Kidney (tissue), 22 donors: ENCODE data around the gene C22orf23. TPM values are rescaled to one million over a fixed set of nuclear protein-coding genes. Genes with fewer than 3 reads are reported as not detected.

Experiments used
- DNase-seq, 5 donors: peaks; one replicate each; pipeline ENCODE4 v3.0.0-alpha.2; 2013 to 2020
- FAIRE-seq: peaks from 2 replicates; lab custom pipeline; 2012; peaks lifted over from hg19 to GRCh38; lab: Jason Lieb, UNC
- H3K27ac ChIP-seq, 2 donors: one replicate each; pipeline ENCODE4 v1.7.0; 2013; ENCODE audit warnings: low read depth in 2 of 2, low read length in 2 of 2, inconsistent platforms in 1 of 2
- H3K27me3 ChIP-seq: one replicate; pipeline ENCODE4 v1.7.1; 2013; ENCODE audit warnings: low read length, inconsistent platforms; ENCODE audit not compliant: control insufficient read depth, insufficient read depth
- H3K36me3 ChIP-seq, 3 donors: one replicate each; pipeline versions ENCODE4 v1.7.0 to v1.7.1; 2013; ENCODE audit warnings: low read length in 3 of 3, control low read depth in 1 of 3, inconsistent platforms in 1 of 3; ENCODE audit not compliant: insufficient read depth in 3 of 3, control insufficient read depth in 2 of 3
- H3K4me1 ChIP-seq, 3 donors: one replicate each; pipeline versions ENCODE4 v1.7.0 to v1.7.1; 2013; ENCODE audit warnings: low read length in 3 of 3, inconsistent platforms in 1 of 3, low read depth in 1 of 3; ENCODE audit not compliant: control insufficient read depth in 2 of 3, insufficient read depth in 2 of 3
- H3K4me3 ChIP-seq, 3 donors: one replicate each; pipeline versions ENCODE4 v1.7.0 to v1.8.1; 2013; ENCODE audit warnings: low read length in 3 of 3, control low read depth in 1 of 3, inconsistent platforms in 1 of 3
- H3K9ac ChIP-seq, 3 donors: one replicate each; pipeline versions ENCODE4 v1.7.0 to v1.7.1; 2013; ENCODE audit warnings: low read length in 3 of 3, control low read depth in 1 of 3, inconsistent platforms in 1 of 3
- H3K9me3 ChIP-seq, 3 donors: one replicate each; pipeline versions ENCODE4 v1.7.0 to v1.7.1; 2013; ENCODE audit warnings: low read length in 3 of 3, control low read depth in 1 of 3, inconsistent platforms in 1 of 3; ENCODE audit not compliant: control insufficient read depth in 2 of 3, insufficient read depth in 1 of 3
- CTCF ChIP-seq: IDR thresholded peaks from 3 replicates; pipeline ENCODE4 v1.5.1; 2012; ENCODE audit warnings: mild to moderate bottlenecking, moderate library complexity, borderline replicate concordance; ENCODE audit not compliant: insufficient read depth; ENCODE audit errors: extremely low read depth
- intact Hi-C: fragments of 100-400 bp; cut with DNase I; formaldehyde crosslinking; loops from one replicate; pipeline ENCODE4 v1.11.1; 2022
- long read RNA-seq, 10 donors: library from polyadenylated mRNA in 1 of 10; unstranded in 1 of 10; transcript quantifications; one replicate each; pipeline ENCODE4 v2.0.0 and lab custom pipeline, GENCODE V29; 2021 to 2026
- polyA plus RNA-seq: library from polyadenylated mRNA; stranded (reverse); fragments of 350-450 nt; fragmentation: Illumina TruSeq; extraction: RNeasy Lipid Tissue Mini Kit (QIAGEN cat#74804); gene quantifications from one replicate; pipeline ENCODE4 v1.2.3, GENCODE V29; 2014; ENCODE audit warnings: low read depth, low replicate concordance; ENCODE audit not compliant: insufficient read depth
- total RNA-seq: library from RNA; stranded (reverse); fragmentation: NEBNext Ultra II Directional; extraction: Animal tissue kit (Norgen Biotek cat#: 25700); gene quantifications from one replicate; pipeline ENCODE4 v1.2.1, GENCODE V29; 2021
- donor health status: control.
- donor health status: control.
- donor health status: control.
- donor health status: control.
- donor health status: control.
- donor health status: DM: yes; HTN: yes; CAD: no.
- donor health status: Normal renal cell carcinoma (clear cell type).

Gene C22orf23
- 0.57 TPM for total RNA-seq
- 1.0 TPM for polyA plus RNA-seq
- long read RNA-seq, donor 1, partial matches to known transcripts = 69 of 194 reads
- long read RNA-seq, donor 1, other reads (novel, unspliced or antisense) = 125 of 194 reads
- long read RNA-seq, donor 2, partial matches to known transcripts = 5 of 6 reads
- long read RNA-seq, donor 2, other reads (novel, unspliced or antisense) = 0 of 6 reads
- long read RNA-seq, donor 3, partial matches to known transcripts = 262 of 262 reads
- long read RNA-seq, donor 3, other reads (novel, unspliced or antisense) = 0 of 262 reads
- long read RNA-seq, donor 4 = 0 reads
- long read RNA-seq, donor 5 = 0 reads
- long read RNA-seq, donor 6 = 0 reads
- long read RNA-seq, donor 7, partial matches to known transcripts = 1 of 12 reads
- long read RNA-seq, donor 7, other reads (novel, unspliced or antisense) = 10 of 12 reads
- long read RNA-seq, donor 8 = 0 reads
- long read RNA-seq, donor 9, partial matches to known transcripts = 145 of 150 reads
- long read RNA-seq, donor 9, other reads (novel, unspliced or antisense) = 5 of 150 reads
- long read RNA-seq, donor 10 = 0 reads

- Histone ChIP-seq H3K4me3 (peak within 1 kb of the TSS; percentile 85 to 94 (median 89)), H3K27me3 (no peaks in the 10 kb centered on the region), H3K36me3 (peaks cover 2 to 16% (median 7%) of the 10 kb centered on the region in 3 donors), H3K27ac (no peak within 1 kb of the TSS), H3K9ac (peak within 1 kb of the TSS; percentile 84 to 94 (median 92)), H3K9me3 (no peaks in the 10 kb centered on the region), H3K4me1 (peaks cover 0 to 11% (median 5%) of the 10 kb centered on the region in 3 donors)
- intact Hi-C loops = no loop called here
- DNase-seq (peak; percentile 96 to 98 (median 98)), FAIRE-seq (peak; percentile 52)
- no peak for TF ChIP-seq CTCF
Observed at GRCh38 chr22:37953437-37954179, at the start of gene C22orf23, which contains the start of gene POLR2F. C22orf23 (minus strand) TSS chr22:37953601; CDS start chr22:37953149, 452 bp downstream. POLR2F (plus strand) TSS chr22:37953699; CDS start chr22:37953788, 89 bp downstream.

DNA sequence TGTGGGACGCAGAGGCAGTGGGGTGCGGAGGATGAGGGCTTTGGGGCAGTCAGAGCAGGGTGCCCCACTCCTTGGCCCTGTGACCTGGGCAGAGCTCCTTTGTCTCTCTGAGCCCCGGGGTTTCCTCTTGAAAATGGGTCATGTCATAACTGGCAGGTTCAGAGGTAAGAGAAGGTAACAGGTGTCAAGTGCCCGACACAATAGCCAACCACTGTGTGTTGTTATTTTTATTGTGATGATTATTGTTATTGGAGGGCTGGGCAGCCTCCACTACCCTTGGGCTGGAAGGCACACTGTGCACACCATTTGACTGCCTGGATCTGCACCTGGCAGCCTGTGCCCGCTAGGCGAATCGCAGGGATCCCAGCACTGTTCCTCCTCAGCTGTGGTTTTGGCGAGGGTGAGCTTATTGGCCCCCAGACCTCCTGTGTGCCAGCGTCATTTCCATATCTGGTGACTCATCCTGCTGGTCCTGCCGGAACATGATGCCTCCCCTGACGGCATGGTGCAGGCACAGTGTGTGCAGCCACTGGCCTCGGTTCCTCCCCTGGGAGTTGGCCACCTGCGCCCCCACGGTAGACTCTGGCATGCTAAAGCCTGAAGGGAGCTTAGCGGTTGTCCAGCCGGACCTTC, 46.4 kb upstream of the C22orf23 start:
- H3K27me3 ChIP-seq = no peaks in the 10 kb centered on the region
- no peaks in the 10 kb centered on the region for H3K36me3 ChIP-seq
- H3K4me3 ChIP-seq = no peak overlapping the region
- H3K9me3 ChIP-seq = no peaks in the 10 kb centered on the region
- no peak overlapping the region for H3K9ac ChIP-seq
- no peak for TF ChIP-seq CTCF
- FAIRE-seq = no peak
- H3K4me1 ChIP-seq = no peaks in the 10 kb centered on the region
- no peak overlapping the region for H3K27ac ChIP-seq
- intact Hi-C loops = no loop called here
- no peak for DNase-seq

- H3K4me1 ChIP-seq = no peaks in the 10 kb centered on the region
- no peak for TF ChIP-seq CTCF
- no peak for DNase-seq
- FAIRE-seq = no peak
- H3K9me3 ChIP-seq = no peaks in the 10 kb centered on the region
- intact Hi-C loops = no loop called here
- no peak overlapping the region for H3K9ac ChIP-seq
- H3K27me3 ChIP-seq = no peaks in the 10 kb centered on the region
- H3K27ac ChIP-seq = no peak overlapping the region
- no peaks in the 10 kb centered on the region for H3K36me3 ChIP-seq
- no peak overlapping the region for H3K4me3 ChIP-seq
Observed at GRCh38 chr22:37999236-37999635, 45.8 kb upstream of the C22orf23 start.
